Natural killer cell (primary cell): ENCODE results near the gene CEACAM4. TPM values are rescaled to one million over a fixed set of nuclear protein-coding genes. Genes with fewer than 3 reads are reported as not detected.

Experiments
- ATAC-seq, 3 donors: fragments of 150-1000 bp in 2 of 3; fragments of 200-7000 bp in 1 of 3; cut with Tn5 transposase; 1 replicate in 1 of 3; 2 replicates in 2 of 3; pipeline ENCODE4 v1.10.0; 2021; ENCODE audit warnings: mild to moderate bottlenecking in 2 of 3, moderate library complexity in 2 of 3
- DNase-seq, 2 donors: peaks; one replicate each; pipeline versions ENCODE4 v3.0.0 to v3.0.0-alpha.2; 2013 to 2021; ENCODE audit warnings: mixed read lengths in 1 of 2
- H3K27ac ChIP-seq: one replicate; pipeline ENCODE4 v1.5.1; 2013; ENCODE audit warnings: mild to moderate bottlenecking, low read length
- H3K27me3 ChIP-seq: one replicate; pipeline ENCODE4 v1.6.1; 2013; ENCODE audit warnings: low read length; ENCODE audit not compliant: control insufficient read depth, insufficient read depth
- H3K36me3 ChIP-seq: one replicate; pipeline ENCODE4 v1.6.1; 2013; ENCODE audit warnings: low read length; ENCODE audit not compliant: control insufficient read depth, insufficient read depth
- H3K4me1 ChIP-seq: one replicate; pipeline ENCODE4 v1.6.1; 2013; ENCODE audit warnings: low read length; ENCODE audit not compliant: control insufficient read depth, insufficient read depth
- H3K4me3 ChIP-seq: one replicate; pipeline ENCODE4 v1.5.1; 2013; ENCODE audit warnings: low read length
- H3K9me3 ChIP-seq: one replicate; pipeline ENCODE4 v1.6.1; 2013; ENCODE audit warnings: low read length; ENCODE audit not compliant: control insufficient read depth, insufficient read depth
- H3K27ac Mint-ChIP-seq, 2 donors: one replicate each; pipeline ENCODE4 v1.8.0; 2022; ENCODE audit warnings: mild to moderate bottlenecking in 2 of 2, mixed read lengths in 2 of 2, moderate library complexity in 1 of 2
- H3K27me3 Mint-ChIP-seq, 2 donors: one replicate each; pipeline ENCODE4 v1.8.0; 2022; ENCODE audit warnings: low read depth in 2 of 2, mixed read lengths in 2 of 2
- H3K36me3 Mint-ChIP-seq: one replicate; pipeline ENCODE4 v1.8.0; 2022; ENCODE audit warnings: mixed read lengths
- H3K4me1 Mint-ChIP-seq, 2 donors: one replicate each; pipeline ENCODE4 v1.8.0; 2022; ENCODE audit warnings: mixed read lengths in 2 of 2
- H3K4me3 Mint-ChIP-seq: one replicate; pipeline ENCODE4 v1.8.0; 2022; ENCODE audit warnings: mild to moderate bottlenecking, moderate library complexity, mixed read lengths
- H3K9me3 Mint-ChIP-seq, 2 donors: one replicate each; pipeline ENCODE4 v1.8.0; 2022; ENCODE audit warnings: mixed read lengths in 2 of 2
- WGBS: methylation state at CpG from one replicate; pipeline ENCODE4 v1.1.7; 2013; ENCODE audit warnings: missing lambda C conversion rate; ENCODE audit not compliant: insufficient coverage; 5-methylcytosine and 5-hydroxymethylcytosine counted together
- intact Hi-C: fragments of 100-400 bp; cut with micrococcal nuclease; formaldehyde crosslinking; loops from one replicate; pipeline ENCODE4 v1.14.2; 2022
- total RNA-seq, 4 donors: library from RNA; stranded (reverse); fragments of 120-200 nt in 1 of 4; gene quantifications; one replicate each; pipeline versions ENCODE4 v1.2.3 to v1.2.4, GENCODE V29; 2013 to 2022
- TF ChIP-seq, protein P1 (sequence below): fragments of 200-600 bp; IDR thresholded peaks from one replicate; pipeline ENCODE4 v1.8.0; 2022; ENCODE audit warnings: antibody characterized with exemption

Gene CEACAM4
- total RNA-seq, 3 donors from 2014 or later (not counting 1 experiment from before 2014, with no cell fraction given): 0.52 to 1.1 (median 0.78) TPM

DNA sequence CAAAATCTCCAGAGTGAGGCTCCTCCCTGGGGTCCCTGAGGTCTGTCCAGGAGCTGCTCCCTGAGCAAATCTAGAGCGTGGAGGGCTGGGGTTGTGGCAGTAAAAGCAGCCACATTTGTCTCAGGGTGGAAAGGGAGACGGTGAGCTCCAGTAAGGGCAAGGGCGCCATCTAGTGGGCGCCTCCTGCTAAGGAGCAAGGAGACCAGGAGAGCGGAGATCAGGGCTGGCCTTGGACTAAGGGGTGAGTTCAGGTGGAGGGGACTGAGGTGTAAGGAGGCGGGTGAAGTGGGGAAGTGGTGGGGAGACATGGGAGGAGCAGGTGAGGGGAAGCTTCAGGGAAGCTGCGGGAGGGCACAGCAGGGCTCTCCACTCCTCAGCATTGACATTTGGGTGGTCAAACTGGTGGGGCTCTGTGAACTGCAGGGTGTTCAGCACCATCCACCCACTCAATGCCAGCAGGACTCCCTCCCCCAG, 56.2 kb downstream of the CEACAM4 start:
- H3K27ac Mint-ChIP-seq: no peak overlapping the region
- Histone ChIP-seq H3K9me3 (no peaks in the 10 kb centered on the region), H3K27ac (no peak overlapping the region), H3K27me3 (no peaks in the 10 kb centered on the region), H3K4me1 (peaks cover 15% of the 10 kb centered on the region), H3K36me3 (peaks cover 11% of the 10 kb centered on the region), H3K4me3 (no peak overlapping the region)
- WGBS: 12% methylated on average over 7 of the region's 7 CpGs
- no peak overlapping the region for H3K4me3 Mint-ChIP-seq
- peaks cover 30 to 33% of the 10 kb centered on the region in 2 donors for H3K4me1 Mint-ChIP-seq
- ATAC-seq: peak; percentile 93 to 99 (median 98)
- no peaks in the 10 kb centered on the region for H3K27me3 Mint-ChIP-seq
- H3K36me3 Mint-ChIP-seq: no peaks in the 10 kb centered on the region
- intact Hi-C loops: loop anchor here (1.0 kb wide), 2 partner anchors 28 to 121 kb away; no protein-coding TSS in a partner anchor
- DNase-seq: peak; percentile 79 to 95
- TF ChIP-seq, protein P1, sequence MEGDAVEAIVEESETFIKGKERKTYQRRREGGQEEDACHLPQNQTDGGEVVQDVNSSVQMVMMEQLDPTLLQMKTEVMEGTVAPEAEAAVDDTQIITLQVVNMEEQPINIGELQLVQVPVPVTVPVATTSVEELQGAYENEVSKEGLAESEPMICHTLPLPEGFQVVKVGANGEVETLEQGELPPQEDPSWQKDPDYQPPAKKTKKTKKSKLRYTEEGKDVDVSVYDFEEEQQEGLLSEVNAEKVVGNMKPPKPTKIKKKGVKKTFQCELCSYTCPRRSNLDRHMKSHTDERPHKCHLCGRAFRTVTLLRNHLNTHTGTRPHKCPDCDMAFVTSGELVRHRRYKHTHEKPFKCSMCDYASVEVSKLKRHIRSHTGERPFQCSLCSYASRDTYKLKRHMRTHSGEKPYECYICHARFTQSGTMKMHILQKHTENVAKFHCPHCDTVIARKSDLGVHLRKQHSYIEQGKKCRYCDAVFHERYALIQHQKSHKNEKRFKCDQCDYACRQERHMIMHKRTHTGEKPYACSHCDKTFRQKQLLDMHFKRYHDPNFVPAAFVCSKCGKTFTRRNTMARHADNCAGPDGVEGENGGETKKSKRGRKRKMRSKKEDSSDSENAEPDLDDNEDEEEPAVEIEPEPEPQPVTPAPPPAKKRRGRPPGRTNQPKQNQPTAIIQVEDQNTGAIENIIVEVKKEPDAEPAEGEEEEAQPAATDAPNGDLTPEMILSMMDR: peak; percentile 88
- no peaks in the 10 kb centered on the region for H3K9me3 Mint-ChIP-seq

DNA sequence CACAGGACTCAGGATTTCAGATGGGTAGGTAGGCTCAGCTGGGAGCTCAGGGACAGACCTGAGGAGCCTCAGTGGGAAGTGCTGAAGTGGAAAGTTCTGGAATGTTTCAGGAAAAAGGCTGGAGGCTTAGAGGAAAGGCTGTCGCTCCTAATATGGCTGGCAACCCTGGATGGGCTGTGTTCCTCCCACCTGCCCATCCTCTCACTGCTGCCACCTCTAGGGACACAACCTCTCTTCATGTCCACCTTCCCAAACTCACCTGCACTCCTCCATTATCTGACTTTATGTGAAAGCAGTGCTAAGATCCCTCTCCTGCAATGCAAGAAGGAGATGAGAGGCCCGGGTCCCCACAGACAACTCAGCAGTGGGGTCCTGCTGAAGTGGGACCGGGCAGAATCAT, 56.7 kb downstream of the CEACAM4 start:
- DNase-seq: no peak
- no peak overlapping the region for H3K4me3 Mint-ChIP-seq
- 88% methylated on average over 3 of the region's 3 CpGs for WGBS
- no peaks in the 10 kb centered on the region for H3K27me3 Mint-ChIP-seq
- H3K9me3 Mint-ChIP-seq: no peaks in the 10 kb centered on the region
- H3K4me1 Mint-ChIP-seq: peaks cover 31 to 32% of the 10 kb centered on the region in 2 donors
- Histone ChIP-seq H3K27me3 (no peaks in the 10 kb centered on the region), H3K27ac (no peak overlapping the region), H3K36me3 (peaks cover 11% of the 10 kb centered on the region), H3K4me1 (peaks cover 15% of the 10 kb centered on the region), H3K4me3 (no peak overlapping the region), H3K9me3 (no peaks in the 10 kb centered on the region)
- no peaks in the 10 kb centered on the region for H3K36me3 Mint-ChIP-seq
- H3K27ac Mint-ChIP-seq: no peak overlapping the region
- ATAC-seq: no peak
- TF ChIP-seq, protein P1: no peak
- intact Hi-C loops: loop anchor here (1.0 kb wide), 2 partner anchors 28 to 121 kb away; no protein-coding TSS in a partner anchor

DNA sequence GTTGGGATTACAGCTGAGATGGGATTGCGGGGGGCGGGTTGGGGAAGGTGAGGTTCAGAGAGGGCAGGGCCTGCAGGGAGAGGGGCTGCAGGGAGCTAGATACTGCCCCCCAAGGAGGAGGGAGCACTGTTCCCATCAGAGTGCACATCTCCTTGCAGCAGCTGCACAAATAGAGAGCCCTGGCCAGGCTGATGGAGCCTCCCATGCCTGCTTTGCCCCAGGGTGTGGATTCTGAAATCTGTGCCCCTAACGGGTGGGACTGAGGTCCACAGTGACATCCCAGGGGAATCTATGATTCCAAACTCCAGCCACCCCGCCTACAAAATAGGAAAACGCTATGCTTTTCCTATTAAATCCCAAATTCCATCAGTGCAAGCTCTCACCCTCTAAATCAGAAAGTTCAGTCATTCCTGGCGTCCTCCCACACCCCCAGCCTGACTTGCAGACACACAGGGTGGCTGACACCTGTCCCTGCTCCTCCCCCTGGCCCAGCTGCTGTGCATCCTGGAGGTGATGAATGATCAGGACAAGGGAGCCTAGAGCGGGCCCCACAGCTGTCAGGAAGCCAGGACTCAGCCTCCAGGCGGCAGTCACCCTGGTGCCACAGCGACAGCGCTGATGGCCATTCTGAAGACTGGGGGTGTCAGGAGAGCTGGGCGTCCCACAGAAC, 57.3 kb downstream of the CEACAM4 start:
- DNase-seq (no peak), ATAC-seq (no peak)
- Mint-ChIP-seq H3K4me1 (peaks cover 34 to 35% of the 10 kb centered on the region in 2 donors), H3K9me3 (no peaks in the 10 kb centered on the region), H3K36me3 (no peaks in the 10 kb centered on the region), H3K4me3 (no peak overlapping the region), H3K27me3 (no peaks in the 10 kb centered on the region), H3K27ac (no peak overlapping the region)
- peaks cover 11% of the 10 kb centered on the region for H3K36me3 ChIP-seq
- TF ChIP-seq, protein P1: no peak
- H3K27me3 ChIP-seq: no peaks in the 10 kb centered on the region
- H3K4me1 ChIP-seq: peaks cover 20% of the 10 kb centered on the region
- no peak overlapping the region for H3K4me3 ChIP-seq
- intact Hi-C loops: loop anchor here (1.0 to 10.0 kb wide), 3 partner anchors 27 to 365 kb away; no protein-coding TSS in a partner anchor
- 86% methylated on average over 11 of the region's 11 CpGs for WGBS
- H3K9me3 ChIP-seq: no peaks in the 10 kb centered on the region
- H3K27ac ChIP-seq: no peak overlapping the region

Other genes with a start within 250 kb of the CEACAM4 start
- gene EXOSC5, start 229.7 kb downstream of the CEACAM4 start, total RNA-seq: 10 to 100 TPM in 1 of 3 donors, 1 to 10 TPM in 2; 9.0 to 11.6 (median 9.5) TPM
- gene BCKDHA, start 229.3 kb downstream of the CEACAM4 start, total RNA-seq: 10 to 100 TPM; 26.5 to 29.0 (median 28.3) TPM
- gene B3GNT8, start 199.7 kb downstream of the CEACAM4 start, total RNA-seq: 1 to 10 TPM; 1.5 to 2.5 (median 2.1) TPM
- 10 to 100 TPM; 25.4 to 32.5 (median 29.5) TPM for gene DMAC2, start 187.2 kb downstream of the CEACAM4 start, total RNA-seq
- not detected for gene ERICH4, start 183.9 kb downstream of the CEACAM4 start, total RNA-seq
- gene CEACAM21, start 50.9 kb downstream of the CEACAM4 start, total RNA-seq: 10 to 100 TPM; 26.8 to 46.6 (median 33.6) TPM
- not detected for gene CEACAM7, start 61.2 kb upstream of the CEACAM4 start, total RNA-seq
- not detected for gene CEACAM5, start 81.6 kb upstream of the CEACAM4 start, total RNA-seq
- not detected for gene CEACAM6, start 128.5 kb upstream of the CEACAM4 start, total RNA-seq
- gene CEACAM3, start 169.5 kb upstream of the CEACAM4 start, total RNA-seq: 1 to 10 TPM in 2 of 3 donors, not detected in 1; 1.3 to 1.7 TPM
- not detected for gene LYPD4, start 217.6 kb upstream of the CEACAM4 start, total RNA-seq
- gene DMRTC2, start 218.0 kb upstream of the CEACAM4 start, total RNA-seq: not detected
- gene RPS19, start 233.2 kb upstream of the CEACAM4 start, total RNA-seq: 1,000 to 10,000 TPM; 1,358 to 1,814 (median 1,709) TPM